GM13976 (cell line): ENCODE results near the gene SF1.

Experiments used
- DNase-seq: peaks from one replicate; pipeline ENCODE4 v3.0.0; 2012; ENCODE audit warnings: low spot score
- CTCF ChIP-seq: IDR thresholded peaks from 2 replicates; pipeline ENCODE4 v1.5.1; 2012; ENCODE audit warnings: borderline replicate concordance, mild to moderate bottlenecking; ENCODE audit not compliant: insufficient read depth; ENCODE audit errors: extremely low read depth, missing control alignments, control extremely low read depth
- in situ Hi-C: fragments of 300-500 bp; cut with MboI; formaldehyde crosslinking; loops from one replicate; pipeline ENCODE4 v1.12.0; 2022; ENCODE audit warnings: low sequenced_read_pairs, mixed read lengths, inconsistent platforms; ENCODE audit not compliant: unreplicated experiment

Gene SF1

GRCh38 chr11:64814712-64815187 lies 36.4 kb upstream of the SF1 start:
- no peak for TF ChIP-seq CTCF
- in situ Hi-C loops: no loop called here
- no peak for DNase-seq

GRCh38 chr11:64813826-64814225 lies 35.5 kb upstream of the SF1 start:
- DNase-seq: no peak
- no peak for TF ChIP-seq CTCF
- in situ Hi-C loops: no loop called here

GRCh38 chr11:64810891-64811272 lies 32.5 kb upstream of the SF1 start:
- no peak for TF ChIP-seq CTCF
- no peak for DNase-seq
- in situ Hi-C loops: no loop called here

GRCh38 chr11:64810271-64810890 lies 32.0 kb upstream of the SF1 start, which contains the start of gene MEN1:
Gene MEN1, minus strand, starts transcription at chr11:64810551. Its CDS starts 442 bp downstream, at chr11:64810109.
- no peak for TF ChIP-seq CTCF
- DNase-seq: peak; percentile 93
- in situ Hi-C loops: no loop called here

GRCh38 chr11:64809781-64810241 lies 31.5 kb upstream of the SF1 start:
- in situ Hi-C loops: no loop called here
- DNase-seq: peak; percentile 58
- no peak for TF ChIP-seq CTCF

- no peak for DNase-seq
- no peak for TF ChIP-seq CTCF
Observed at GRCh38 chr11:64805481-64805880, 27.1 kb upstream of the SF1 start.

More at GRCh38 chr11:64805481-64805880, 27.1 kb upstream of the SF1 start:
- in situ Hi-C loops: no loop called here
